D721Med (cell line): Measurements from ENCODE around the gene TEX44.
A peak's percentile ranks its signal among the peaks of the same experiment; 100 is the strongest.
"Not testable (repeated sequence)": the region's sequence is repeated elsewhere in the genome, so short reads cannot be mapped to it uniquely, and the experiment has no call there.

Experiments
- DNase-seq: peaks from one replicate; pipeline ENCODE4 v3.0.0; 2011; ENCODE audit warnings: low spot score; ENCODE audit not compliant: insufficient read length
- FAIRE-seq: peaks from 2 replicates; lab custom pipeline; 2011; peaks lifted over from hg19 to GRCh38; lab: Jason Lieb, UNC
- CTCF ChIP-seq: IDR thresholded peaks from 2 replicates; pipeline ENCODE4 v1.5.1; 2012; ENCODE audit warnings: mild to moderate bottlenecking, control low read depth; ENCODE audit not compliant: insufficient read depth; ENCODE audit errors: missing control alignments

Gene TEX44

GRCh38 chr2:231563378-231563961 is 29.2 kb upstream of the TEX44 start:
- FAIRE-seq, result no peak
- peak; percentile 76 for TF ChIP-seq CTCF
- DNase-seq, result peak; percentile 50

- no peak for FAIRE-seq
- TF ChIP-seq CTCF, result no peak
- no peak for DNase-seq
These were observed 26.6 kb upstream of the TEX44 start for GRCh38 chr2:231565887-231566594.

- no peak for TF ChIP-seq CTCF
- FAIRE-seq (no peak), DNase-seq (no peak)
These were observed 25.5 kb upstream of the TEX44 start for GRCh38 chr2:231567159-231567558.

- FAIRE-seq (no peak), DNase-seq (no peak)
- TF ChIP-seq CTCF, result no peak
These were observed 24.4 kb upstream of the TEX44 start for GRCh38 chr2:231568098-231568784.

GRCh38 chr2:231568785-231569435 is 23.8 kb upstream of the TEX44 start:
- TF ChIP-seq CTCF, result no peak
- DNase-seq (no peak), FAIRE-seq (no peak)

GRCh38 chr2:231570915-231571314 is 21.7 kb upstream of the TEX44 start:
- FAIRE-seq, DNase-seq: not testable (repeated sequence)

- DNase-seq, result no peak
- FAIRE-seq, result no peak
- no peak for TF ChIP-seq CTCF
These were observed 20.9 kb upstream of the TEX44 start for GRCh38 chr2:231571661-231572191.
